Activated CD8-positive, alpha-beta memory T cell treated with anti-CD3 and anti-CD28 coated beads, Interleukin-2, amount 10 ng/mL, durations not matched to agents 7 days and 5 days (primary cell): ENCODE data around the gene MAP7D2. TPM values are rescaled to one million over a fixed set of nuclear protein-coding genes. Genes with fewer than 3 reads are reported as not detected.
"Not testable (repeated sequence)": the region's sequence is repeated elsewhere in the genome, so short reads cannot be mapped to it uniquely, and the experiment has no call there.

Experiments
- ATAC-seq: fragments of 150-1000 bp; cut with Tn5 transposase; one replicate; pipeline ENCODE4 v1.10.0; 2021; ENCODE audit warnings: moderate library complexity
- CTCF ChIA-PET: fragments of 350-600 bp; sonication (Branson Sonifier 250); formaldehyde crosslinking; loops from one replicate; lab custom pipeline; 2021; ENCODE audit warnings: antibody characterized with exemption; lab: Charles Lee
- DNase-seq: peaks from one replicate; pipeline ENCODE4 v3.0.0-alpha.2; 2020
- H3K27ac Mint-ChIP-seq: one replicate; pipeline ENCODE4 v1.8.0; 2021; ENCODE audit warnings: mild to moderate bottlenecking, mixed read lengths
- H3K27me3 Mint-ChIP-seq: one replicate; pipeline ENCODE4 v1.8.0; 2021; ENCODE audit warnings: mixed read lengths
- H3K36me3 Mint-ChIP-seq: one replicate; pipeline ENCODE4 v1.8.0; 2021; ENCODE audit warnings: mild to moderate bottlenecking, mixed read lengths
- H3K4me1 Mint-ChIP-seq: one replicate; pipeline ENCODE4 v1.8.0; 2021; ENCODE audit warnings: mixed read lengths
- H3K4me3 Mint-ChIP-seq: one replicate; pipeline ENCODE4 v1.8.0; 2021; ENCODE audit warnings: mild to moderate bottlenecking, moderate library complexity, mixed read lengths
- H3K9me3 Mint-ChIP-seq: one replicate; pipeline ENCODE4 v1.8.0; 2022; ENCODE audit warnings: low read depth, mixed read lengths
- total RNA-seq, 2 experiments: library from RNA; stranded (reverse); gene quantifications; one replicate each; pipeline ENCODE4 v1.2.3, GENCODE V29; 2021

MAP7D2 gene
- total RNA-seq, 2 experiments from 2014 or later = 0.15 to 0.40 TPM

GRCh38 chrX:20132666-20133065 lies 16.0 kb upstream of the MAP7D2 start:
- CTCF ChIA-PET = no interaction called here
- Mint-ChIP-seq H3K4me3 (no peak overlapping the region), H3K36me3 (peaks cover 24% of the 10 kb centered on the region), H3K27ac (no peak overlapping the region), H3K9me3 (no peaks in the 10 kb centered on the region), H3K27me3 (no peaks in the 10 kb centered on the region), H3K4me1 (peaks cover 24% of the 10 kb centered on the region)
- DNase-seq (no peak), ATAC-seq (no peak)

GRCh38 chrX:20130357-20130756 lies 13.7 kb upstream of the MAP7D2 start:
- CTCF ChIA-PET = no interaction called here
- Mint-ChIP-seq H3K9me3 (no peaks in the 10 kb centered on the region), H3K27me3 (no peaks in the 10 kb centered on the region), H3K36me3 (peaks cover 9% of the 10 kb centered on the region), H3K4me1 (peaks cover 11% of the 10 kb centered on the region), H3K4me3 (no peak overlapping the region), H3K27ac (no peak overlapping the region)
- DNase-seq = no peak
- no peak for ATAC-seq

- H3K4me3 Mint-ChIP-seq = no peak overlapping the region
- no peak for DNase-seq
- ATAC-seq = no peak
- H3K4me1 Mint-ChIP-seq = peaks cover 11% of the 10 kb centered on the region
- no peaks in the 10 kb centered on the region for H3K9me3 Mint-ChIP-seq
- H3K36me3 Mint-ChIP-seq = peaks cover 10% of the 10 kb centered on the region
- no peaks in the 10 kb centered on the region for H3K27me3 Mint-ChIP-seq
- CTCF ChIA-PET = no interaction called here
- no peak overlapping the region for H3K27ac Mint-ChIP-seq
These were observed 12.8 kb upstream of the MAP7D2 start for GRCh38 chrX:20129547-20129946.

- no peak for ATAC-seq
- Mint-ChIP-seq H3K4me3 (no peak overlapping the region), H3K36me3 (peaks cover 8% of the 10 kb centered on the region), H3K9me3 (no peaks in the 10 kb centered on the region), H3K4me1 (peaks cover 8% of the 10 kb centered on the region), H3K27me3 (no peaks in the 10 kb centered on the region), H3K27ac (no peak overlapping the region)
- DNase-seq = no peak
- CTCF ChIA-PET = no interaction called here
These were observed 12.0 kb upstream of the MAP7D2 start for GRCh38 chrX:20128670-20129069.

GRCh38 chrX:20127440-20127839 lies 10.7 kb upstream of the MAP7D2 start:
- H3K27ac Mint-ChIP-seq, H3K4me3 Mint-ChIP-seq, ATAC-seq, H3K36me3 Mint-ChIP-seq, H3K27me3 Mint-ChIP-seq, H3K9me3 Mint-ChIP-seq, CTCF ChIA-PET, H3K4me1 Mint-ChIP-seq, DNase-seq: not testable (repeated sequence)

GRCh38 chrX:20126833-20127232 lies 10.1 kb upstream of the MAP7D2 start:
- H3K9me3 Mint-ChIP-seq, CTCF ChIA-PET, H3K4me1 Mint-ChIP-seq, ATAC-seq, H3K36me3 Mint-ChIP-seq, H3K27ac Mint-ChIP-seq, H3K4me3 Mint-ChIP-seq, H3K27me3 Mint-ChIP-seq, DNase-seq: not testable (repeated sequence)

GRCh38 chrX:20124964-20125363 lies 8.3 kb upstream of the MAP7D2 start:
- no peak for ATAC-seq
- H3K4me3 Mint-ChIP-seq = no peak overlapping the region
- CTCF ChIA-PET = no interaction called here
- H3K27ac Mint-ChIP-seq = no peak overlapping the region
- H3K9me3 Mint-ChIP-seq = no peaks in the 10 kb centered on the region
- DNase-seq = no peak
- H3K4me1 Mint-ChIP-seq = no peaks in the 10 kb centered on the region
- H3K36me3 Mint-ChIP-seq = peaks cover 3% of the 10 kb centered on the region
- no peaks in the 10 kb centered on the region for H3K27me3 Mint-ChIP-seq

GRCh38 chrX:20118065-20118824 lies 1.5 kb upstream of the MAP7D2 start:
- no peak overlapping the region for H3K4me3 Mint-ChIP-seq
- peaks cover 31% of the 10 kb centered on the region for H3K27me3 Mint-ChIP-seq
- H3K36me3 Mint-ChIP-seq = no peaks in the 10 kb centered on the region
- H3K4me1 Mint-ChIP-seq = peaks cover 12% of the 10 kb centered on the region
- no peaks in the 10 kb centered on the region for H3K9me3 Mint-ChIP-seq
- CTCF ChIA-PET = interaction anchor here (1.5 kb wide), 1 partner anchor 214 kb away, joined by 4 read pairs; no protein-coding TSS in a partner anchor
- ATAC-seq = no peak
- no peak for DNase-seq
- no peak overlapping the region for H3K27ac Mint-ChIP-seq

GRCh38 chrX:20116087-20116576 lies 575 bp downstream of the MAP7D2 start:
- CTCF ChIA-PET = no interaction called here
- H3K27me3 Mint-ChIP-seq = peaks cover 31% of the 10 kb centered on the region

GRCh38 chrX:20112022-20112774 lies 4.5 kb downstream of the MAP7D2 start:
- no peaks in the 10 kb centered on the region for H3K36me3 Mint-ChIP-seq
- CTCF ChIA-PET = no interaction called here
- peaks cover 18% of the 10 kb centered on the region for H3K27me3 Mint-ChIP-seq
- ATAC-seq (no peak), DNase-seq (no peak)
- H3K9me3 Mint-ChIP-seq = no peaks in the 10 kb centered on the region
- no peak overlapping the region for H3K4me3 Mint-ChIP-seq
- H3K27ac Mint-ChIP-seq = no peak overlapping the region
- H3K4me1 Mint-ChIP-seq = peaks cover 9% of the 10 kb centered on the region

More at GRCh38 chrX:20116087-20116576, 575 bp downstream of the MAP7D2 start:
- no peak for ATAC-seq
- H3K4me1 Mint-ChIP-seq = peaks cover 12% of the 10 kb centered on the region
- no peaks in the 10 kb centered on the region for H3K36me3 Mint-ChIP-seq
- no peak overlapping the region for H3K27ac Mint-ChIP-seq
- no peak for DNase-seq
- no peak overlapping the region for H3K4me3 Mint-ChIP-seq
- no peaks in the 10 kb centered on the region for H3K9me3 Mint-ChIP-seq

- ATAC-seq = no peak
- no peak overlapping the region for H3K27ac Mint-ChIP-seq
- no peak for DNase-seq
- H3K9me3 Mint-ChIP-seq = no peaks in the 10 kb centered on the region
- CTCF ChIA-PET = no interaction called here
- H3K4me1 Mint-ChIP-seq = peaks cover 8% of the 10 kb centered on the region
- H3K4me3 Mint-ChIP-seq = no peak overlapping the region
- H3K36me3 Mint-ChIP-seq = no peaks in the 10 kb centered on the region
- peaks cover 17% of the 10 kb centered on the region for H3K27me3 Mint-ChIP-seq
These were observed 5.4 kb downstream of the MAP7D2 start for GRCh38 chrX:20111271-20111670.

- Mint-ChIP-seq H3K27me3 (no peaks in the 10 kb centered on the region), H3K27ac (no peak overlapping the region), H3K4me1 (no peaks in the 10 kb centered on the region), H3K36me3 (no peaks in the 10 kb centered on the region), H3K9me3 (no peaks in the 10 kb centered on the region), H3K4me3 (no peak overlapping the region)
- CTCF ChIA-PET = no interaction called here
- ATAC-seq = no peak
- DNase-seq = no peak
These were observed 14.6 kb downstream of the MAP7D2 start for GRCh38 chrX:20101934-20102581.

GRCh38 chrX:20091499-20091898 lies 25.2 kb downstream of the MAP7D2 start:
- CTCF ChIA-PET = no interaction called here
- no peaks in the 10 kb centered on the region for H3K9me3 Mint-ChIP-seq
- no peaks in the 10 kb centered on the region for H3K36me3 Mint-ChIP-seq
- no peak for ATAC-seq
- H3K4me1 Mint-ChIP-seq = no peaks in the 10 kb centered on the region
- H3K4me3 Mint-ChIP-seq = no peak overlapping the region
- no peaks in the 10 kb centered on the region for H3K27me3 Mint-ChIP-seq
- no peak overlapping the region for H3K27ac Mint-ChIP-seq
- no peak for DNase-seq
